Astrocyte (in vitro differentiated cells and primary cell): ENCODE measurements around the gene CDH8. TPM values are rescaled to one million over a fixed set of nuclear protein-coding genes. Genes with fewer than 3 reads are reported as not detected.

Experiments
- DNase-seq: peaks from one replicate; pipeline ENCODE4 v3.0.0-alpha.2; 2010; ENCODE audit warnings: low read depth
- FAIRE-seq: peaks from 2 replicates; lab custom pipeline; 2011; peaks lifted over from hg19 to GRCh38; lab: Jason Lieb, UNC
- H2AFZ ChIP-seq: 2 replicates; pipeline ENCODE4 v1.6.0; 2012; ENCODE audit warnings: low read depth, low read length, inconsistent platforms
- H3K27ac ChIP-seq: 2 replicates; pipeline ENCODE4 v1.5.1; 2011; ENCODE audit warnings: low read depth, low read length, inconsistent platforms
- H3K27me3 ChIP-seq: 2 replicates; pipeline ENCODE4 v1.6.0; 2011; ENCODE audit warnings: low read length, inconsistent platforms; ENCODE audit not compliant: insufficient read depth
- H3K36me3 ChIP-seq: 2 replicates; pipeline ENCODE4 v1.5.1; 2011; ENCODE audit warnings: low read length, inconsistent platforms; ENCODE audit not compliant: insufficient read depth
- H3K4me1 ChIP-seq: 2 replicates; pipeline ENCODE4 v1.5.1; 2011; ENCODE audit warnings: low read length, inconsistent platforms; ENCODE audit not compliant: insufficient read depth
- H3K4me2 ChIP-seq: 2 replicates; pipeline ENCODE4 v1.6.0; 2012; ENCODE audit warnings: low read length, inconsistent platforms
- H3K4me3 ChIP-seq: 2 replicates; pipeline ENCODE4 v1.5.1; 2011; ENCODE audit warnings: low read depth, mild to moderate bottlenecking, low read length, inconsistent platforms; ENCODE audit not compliant: insufficient read depth
- H3K79me2 ChIP-seq: 2 replicates; pipeline ENCODE4 v1.6.0; 2012; ENCODE audit warnings: mild to moderate bottlenecking, low read length, inconsistent platforms; ENCODE audit not compliant: insufficient read depth
- H3K9ac ChIP-seq: 2 replicates; pipeline ENCODE4 v1.6.0; 2012; ENCODE audit warnings: mild to moderate bottlenecking, low read length, inconsistent platforms
- H3K9me3 ChIP-seq: 2 replicates; pipeline ENCODE4 v1.5.1; 2012; ENCODE audit warnings: low read depth, mild to moderate bottlenecking, low read length, inconsistent platforms; ENCODE audit not compliant: insufficient read depth
- H4K20me1 ChIP-seq: 2 replicates; pipeline ENCODE4 v1.6.0; 2012; ENCODE audit warnings: low read length, inconsistent platforms; ENCODE audit not compliant: insufficient read depth
- H3K27ac Mint-ChIP-seq: one replicate; pipeline ENCODE4 v1.8.0; 2021; ENCODE audit warnings: mild to moderate bottlenecking, mixed read lengths; ENCODE audit not compliant: unreplicated experiment
- H3K27me3 Mint-ChIP-seq: one replicate; pipeline ENCODE4 v1.8.0; 2021; ENCODE audit warnings: low read depth, mixed read lengths; ENCODE audit not compliant: unreplicated experiment
- H3K36me3 Mint-ChIP-seq: one replicate; pipeline ENCODE4 v1.8.0; 2021; ENCODE audit warnings: low read depth, mixed read lengths; ENCODE audit not compliant: unreplicated experiment
- H3K4me1 Mint-ChIP-seq: one replicate; pipeline ENCODE4 v1.8.0; 2021; ENCODE audit warnings: low read depth, mixed read lengths; ENCODE audit not compliant: unreplicated experiment
- H3K4me3 Mint-ChIP-seq: one replicate; pipeline ENCODE4 v1.8.0; 2021; ENCODE audit warnings: mild to moderate bottlenecking, moderate library complexity, mixed read lengths; ENCODE audit not compliant: unreplicated experiment
- H3K9me3 Mint-ChIP-seq: one replicate; pipeline ENCODE4 v1.8.0; 2021; ENCODE audit warnings: mild to moderate bottlenecking, mixed read lengths; ENCODE audit not compliant: unreplicated experiment
- CTCF ChIP-seq: IDR thresholded peaks from 2 replicates; pipeline ENCODE4 v1.5.1; 2011; ENCODE audit warnings: low read depth, mild to moderate bottlenecking, inconsistent platforms, low read length, moderate library complexity; ENCODE audit not compliant: insufficient read depth
- EZH2 ChIP-seq: IDR thresholded peaks from 2 replicates; pipeline ENCODE4 v1.6.1; 2012; ENCODE audit warnings: mild to moderate bottlenecking, low read length, inconsistent platforms; ENCODE audit not compliant: insufficient read depth
- total RNA-seq: library from RNA; stranded (reverse); gene quantifications from 2 replicates; pipeline ENCODE4 v1.2.1, GENCODE V29; 2021

CDH8 gene
- total RNA-seq, 1 donor from 2014 or later, result 17.5 TPM

- no peaks in the 10 kb centered on the region for H3K27me3 Mint-ChIP-seq
Observed at GRCh38 chr16:62067182-62067581, 30.9 kb upstream of the CDH8 start.

GRCh38 chr16:62066747-62067146, 30.5 kb upstream of the CDH8 start:
- DNase-seq (no peak), FAIRE-seq (no peak)
- H3K79me2 ChIP-seq, result no peaks in the 10 kb centered on the region
- no peaks in the 10 kb centered on the region for H3K9me3 ChIP-seq
- no peak overlapping the region for H3K4me2 ChIP-seq
- no peaks in the 10 kb centered on the region for H3K27me3 Mint-ChIP-seq
- no peaks in the 10 kb centered on the region for H3K4me1 Mint-ChIP-seq
- no peaks in the 10 kb centered on the region for H3K36me3 Mint-ChIP-seq
- H3K27me3 ChIP-seq, result no peaks in the 10 kb centered on the region
- H3K4me1 ChIP-seq, result no peaks in the 10 kb centered on the region
- no peaks in the 10 kb centered on the region for H4K20me1 ChIP-seq
- H3K36me3 ChIP-seq, result no peaks in the 10 kb centered on the region
- H3K4me3 ChIP-seq, result no peak overlapping the region
- no peak overlapping the region for H3K9ac ChIP-seq
- no peak overlapping the region for H3K4me3 Mint-ChIP-seq
- no peak overlapping the region for H3K27ac Mint-ChIP-seq
- no peak overlapping the region for H3K27ac ChIP-seq
- H3K9me3 Mint-ChIP-seq, result no peaks in the 10 kb centered on the region
- no peak for TF ChIP-seq EZH2
- no peak for TF ChIP-seq CTCF
- H2AFZ ChIP-seq, result no peak overlapping the region

More at GRCh38 chr16:62067182-62067581, 30.9 kb upstream of the CDH8 start:
- no peaks in the 10 kb centered on the region for H3K36me3 ChIP-seq
- H3K4me1 ChIP-seq, result no peaks in the 10 kb centered on the region
- H3K27me3 ChIP-seq, result no peaks in the 10 kb centered on the region
- H2AFZ ChIP-seq, result no peak overlapping the region
- DNase-seq, result no peak
- no peak for TF ChIP-seq EZH2
- no peak for TF ChIP-seq CTCF
- Mint-ChIP-seq H3K4me3 (no peak overlapping the region), H3K4me1 (no peaks in the 10 kb centered on the region), H3K9me3 (no peaks in the 10 kb centered on the region), H3K27ac (no peak overlapping the region), H3K36me3 (no peaks in the 10 kb centered on the region)
- no peaks in the 10 kb centered on the region for H3K9me3 ChIP-seq
- H3K4me3 ChIP-seq, result no peak overlapping the region
- no peaks in the 10 kb centered on the region for H4K20me1 ChIP-seq
- H3K27ac ChIP-seq, result no peak overlapping the region
- no peak overlapping the region for H3K4me2 ChIP-seq
- H3K79me2 ChIP-seq, result no peaks in the 10 kb centered on the region
- FAIRE-seq, result no peak
- H3K9ac ChIP-seq, result no peak overlapping the region

- TF ChIP-seq EZH2 (no peak), CTCF (no peak)
- Histone ChIP-seq H3K9ac (no peak overlapping the region), H3K4me3 (no peak overlapping the region), H3K4me2 (no peak overlapping the region), H3K27me3 (no peaks in the 10 kb centered on the region), H2AFZ (no peak overlapping the region), H3K4me1 (no peaks in the 10 kb centered on the region), H3K9me3 (no peaks in the 10 kb centered on the region), H3K36me3 (no peaks in the 10 kb centered on the region), H4K20me1 (no peaks in the 10 kb centered on the region), H3K79me2 (no peaks in the 10 kb centered on the region), H3K27ac (no peak overlapping the region)
- Mint-ChIP-seq H3K27ac (no peak overlapping the region), H3K27me3 (no peaks in the 10 kb centered on the region), H3K4me1 (no peaks in the 10 kb centered on the region), H3K4me3 (no peak overlapping the region), H3K36me3 (no peaks in the 10 kb centered on the region), H3K9me3 (no peaks in the 10 kb centered on the region)
- no peak for FAIRE-seq
- DNase-seq, result no peak
Observed at GRCh38 chr16:62064173-62064572, 27.9 kb upstream of the CDH8 start.
